ENCODE measurements around the gene NOSIP. TPM values are rescaled to one million over a fixed set of nuclear protein-coding genes. Genes with fewer than 3 reads are reported as not detected.

The NOSIP gene
- total RNA-seq, 4 donors from 2014 or later = 73.4 to 86.7 (median 80.9) TPM

GRCh38 chr19:49559443-49559842, 20.9 kb downstream of the NOSIP start:
- peaks cover 0 to 41% (median 0%) of the 10 kb centered on the region in 3 donors for H3K36me3 ChIP-seq
- no peak for DNase-seq
- H3K27ac ChIP-seq = peak overlapping the region; percentile 72 to 95 (median 79)
- TF ChIP-seq CTCF (IDR thresholded peaks at IDR 0.05) (no peak), POLR2A (IDR thresholded peaks at IDR 0.05) (no peak)
- H3K4me3 ChIP-seq = peak overlapping the region in 2 of 4 donors; percentile 2 to 27
- no peaks in the 10 kb centered on the region for H3K9me3 ChIP-seq
- H3K4me1 ChIP-seq = peaks cover 3 to 85% (median 23%) of the 10 kb centered on the region in 4 donors
- H3K27me3 ChIP-seq = no peaks in the 10 kb centered on the region

- TF ChIP-seq POLR2A (IDR thresholded peaks at IDR 0.05) (no peak), CTCF (IDR thresholded peaks at IDR 0.05) (no peak)
- Histone ChIP-seq H3K36me3 (peaks cover 0 to 41% (median 0%) of the 10 kb centered on the region in 3 donors), H3K4me3 (no peak overlapping the region), H3K9me3 (no peaks in the 10 kb centered on the region), H3K27ac (peak overlapping the region in 2 of 4 donors; percentile 72 to 95), H3K27me3 (no peaks in the 10 kb centered on the region), H3K4me1 (peaks cover under 1 to 85% (median 26%) of the 10 kb centered on the region in 4 donors)
- DNase-seq = no peak
Measured at GRCh38 chr19:49558591-49558990, 21.8 kb downstream of the NOSIP start.

GRCh38 chr19:49557641-49558325, 22.6 kb downstream of the NOSIP start:
- H3K36me3 ChIP-seq = peaks cover 0 to 41% (median 0%) of the 10 kb centered on the region in 3 donors
- TF ChIP-seq POLR2A (IDR thresholded peaks at IDR 0.05) (no peak), CTCF (IDR thresholded peaks at IDR 0.05) (no peak)
- no peak overlapping the region for H3K4me3 ChIP-seq
- peaks cover 0 to 84% (median 27%) of the 10 kb centered on the region in 4 donors for H3K4me1 ChIP-seq
- no peak for DNase-seq
- no peaks in the 10 kb centered on the region for H3K27me3 ChIP-seq
- H3K27ac ChIP-seq = peak overlapping the region in 1 of 4 donors; percentile 72
- H3K9me3 ChIP-seq = no peaks in the 10 kb centered on the region

GRCh38 chr19:49556412-49557398, 23.7 kb downstream of the NOSIP start:
- TF ChIP-seq CTCF (IDR thresholded peaks at IDR 0.05) (no peak), POLR2A (IDR thresholded peaks at IDR 0.05) (no peak)
- Histone ChIP-seq H3K9me3 (no peaks in the 10 kb centered on the region), H3K27me3 (no peaks in the 10 kb centered on the region), H3K4me3 (no peak overlapping the region), H3K36me3 (peaks cover 0 to 41% (median 0%) of the 10 kb centered on the region in 3 donors), H3K27ac (peak overlapping the region in 3 of 4 donors; percentile 52 to 58 (median 55)), H3K4me1 (peaks cover 0 to 84% (median 29%) of the 10 kb centered on the region in 4 donors)
- peak in 2 of 3 donors; percentile 65 to 66 for DNase-seq

GRCh38 chr19:49555600-49556411, 24.6 kb downstream of the NOSIP start:
- H3K27ac ChIP-seq = peak overlapping the region; percentile 61 to 93 (median 80)
- H3K4me3 ChIP-seq = no peak overlapping the region
- TF ChIP-seq POLR2A (IDR thresholded peaks at IDR 0.05) (no peak), CTCF (IDR thresholded peaks at IDR 0.05) (no peak)
- H3K27me3 ChIP-seq = no peaks in the 10 kb centered on the region
- peaks cover 0 to 76% (median 24%) of the 10 kb centered on the region in 4 donors for H3K4me1 ChIP-seq
- no peaks in the 10 kb centered on the region for H3K9me3 ChIP-seq
- DNase-seq = peak; percentile 59 to 88 (median 88)
- H3K36me3 ChIP-seq = peaks cover 0 to 41% (median 0%) of the 10 kb centered on the region in 3 donors
